Measurements from ENCODE around the gene INPP5E. TPM values are rescaled to one million over a fixed set of nuclear protein-coding genes. Genes with fewer than 3 reads are reported as not detected.

INPP5E gene
- total RNA-seq, 6 experiments from 2014 or later, result 5.9 to 7.6 (median 6.0) TPM

DNA sequence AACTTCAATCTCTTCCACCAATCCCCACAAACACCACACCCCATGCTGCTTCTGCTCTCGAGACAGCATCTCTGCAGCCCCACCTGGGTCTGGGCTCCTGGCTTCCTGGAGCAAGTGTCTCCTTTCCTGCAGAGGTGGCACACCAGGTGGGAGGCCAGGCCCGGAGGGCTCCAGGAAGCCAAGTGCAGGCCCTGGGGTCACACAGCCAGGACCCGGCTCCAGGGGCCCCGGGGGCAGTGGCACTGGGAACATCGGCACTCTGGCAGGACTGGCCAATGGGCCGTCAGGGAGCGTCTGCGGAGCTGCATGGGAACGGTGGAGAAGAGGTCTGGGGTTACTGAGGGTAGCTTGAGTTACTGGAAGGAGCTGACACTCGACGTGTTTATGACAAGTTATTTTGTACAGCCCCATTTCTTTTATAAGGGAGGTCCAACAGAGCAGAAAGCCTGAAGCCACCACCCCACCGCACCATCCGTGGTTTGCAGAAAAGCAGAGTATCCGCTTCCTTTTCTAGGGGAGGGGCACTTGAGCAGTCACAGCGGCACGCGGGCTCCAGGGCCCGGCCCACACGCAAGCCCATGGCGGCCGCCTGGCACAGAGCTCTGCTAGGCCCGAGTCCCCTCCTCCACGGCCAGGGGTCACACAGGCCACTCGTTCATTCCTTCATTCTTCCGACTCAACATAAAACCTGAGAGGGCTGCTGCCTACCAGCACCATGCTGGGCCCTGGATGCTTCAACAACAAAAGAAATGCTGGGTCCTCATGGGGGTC is 14.6 kb upstream of the INPP5E start:
- no peaks in the 10 kb centered on the region for H3K9me3 ChIP-seq
- DNase-seq (no peak), ATAC-seq (peak in 2 of 4 donors; percentile 9 to 23)
- H3K4me3 ChIP-seq, result no peak overlapping the region
- 64% methylated on average over 9 of the region's 25 CpGs for WGBS (ENCODE audit: insufficient coverage, low coverage, low lambda C conversion rate, missing lambda C conversion rate)
- peaks cover 29 to 94% (median 65%) of the 10 kb centered on the region in 4 donors for H3K36me3 ChIP-seq
- H3K4me1 ChIP-seq, result no peaks in the 10 kb centered on the region
- no peaks in the 10 kb centered on the region for H3K27me3 ChIP-seq
- intact Hi-C loops (cut with DNase I), result no loop called here
- no peak overlapping the region for H3K27ac ChIP-seq
- no peak for TF ChIP-seq CTCF (IDR thresholded peaks at IDR 0.05)
- no peak for TF ChIP-seq POLR2A (IDR thresholded peaks at IDR 0.05)

GRCh38 chr9:136453326-136453725 is 13.7 kb upstream of the INPP5E start:
- DNase-seq (no peak), ATAC-seq (no peak)
- Histone ChIP-seq H3K27ac (no peak overlapping the region), H3K36me3 (peaks cover 30 to 90% (median 65%) of the 10 kb centered on the region in 4 donors), H3K9me3 (no peaks in the 10 kb centered on the region), H3K27me3 (no peaks in the 10 kb centered on the region), H3K4me1 (no peaks in the 10 kb centered on the region), H3K4me3 (no peak overlapping the region)
- intact Hi-C loops (cut with DNase I), result no loop called here
- WGBS (ENCODE audit: insufficient coverage, low coverage, low lambda C conversion rate, missing lambda C conversion rate), result 95% methylated on average over 9 of the region's 11 CpGs
- TF ChIP-seq POLR2A (IDR thresholded peaks at IDR 0.05) (no peak), CTCF (IDR thresholded peaks at IDR 0.05) (no peak)

GRCh38 chr9:136451221-136451877 is 11.7 kb upstream of the INPP5E start:
- Histone ChIP-seq H3K4me1 (no peaks in the 10 kb centered on the region), H3K27ac (no peak overlapping the region), H3K4me3 (no peak overlapping the region), H3K9me3 (no peaks in the 10 kb centered on the region), H3K36me3 (peaks cover 24 to 89% (median 67%) of the 10 kb centered on the region in 4 donors), H3K27me3 (no peaks in the 10 kb centered on the region)
- TF ChIP-seq CTCF (IDR thresholded peaks at IDR 0.05) (no peak), POLR2A (IDR thresholded peaks at IDR 0.05) (no peak)
- ATAC-seq (no peak), DNase-seq (no peak)
- 82% methylated on average over 5 of the region's 26 CpGs for WGBS (ENCODE audit: insufficient coverage, low coverage, low lambda C conversion rate, missing lambda C conversion rate)
- intact Hi-C loops (cut with DNase I), result no loop called here

- Histone ChIP-seq H3K36me3 (peaks cover 14 to 85% (median 66%) of the 10 kb centered on the region in 4 donors), H3K27ac (no peak overlapping the region), H3K4me3 (no peak overlapping the region), H3K4me1 (no peaks in the 10 kb centered on the region), H3K9me3 (no peaks in the 10 kb centered on the region), H3K27me3 (no peaks in the 10 kb centered on the region)
- TF ChIP-seq POLR2A (IDR thresholded peaks at IDR 0.05) (no peak), CTCF (IDR thresholded peaks at IDR 0.05) (no peak)
- ATAC-seq (no peak), DNase-seq (no peak)
- intact Hi-C loops (cut with DNase I), result no loop called here
- 87% methylated on average over 3 of the region's 3 CpGs for WGBS (ENCODE audit: insufficient coverage, low coverage, low lambda C conversion rate, missing lambda C conversion rate)
These were observed 9.0 kb upstream of the INPP5E start for GRCh38 chr9:136448655-136449054.

Measured in right lobe of liver (tissue), 6 donors.